Type B pancreatic cell (in vitro differentiated cells): ENCODE data around the gene FILIP1L. TPM values are rescaled to one million over a fixed set of nuclear protein-coding genes. Genes with fewer than 3 reads are reported as not detected.

Experiments used
- DNase-seq: peaks from one replicate; pipeline ENCODE4 v3.0.0; 2021; ENCODE audit warnings: mixed read lengths; ENCODE audit not compliant: unreplicated experiment; ENCODE audit errors: extremely low spot score
- H3K27ac Mint-ChIP-seq: 2 replicates; pipeline ENCODE4 v1.8.0; 2021; ENCODE audit warnings: mild to moderate bottlenecking, mixed read lengths
- H3K27me3 Mint-ChIP-seq: 2 replicates; pipeline ENCODE4 v1.8.0; 2021; ENCODE audit warnings: mixed read lengths
- H3K36me3 Mint-ChIP-seq: 2 replicates; pipeline ENCODE4 v1.8.0; 2021; ENCODE audit warnings: mixed read lengths
- H3K4me1 Mint-ChIP-seq: one replicate; pipeline ENCODE4 v1.8.0; 2021; ENCODE audit warnings: mixed read lengths; ENCODE audit not compliant: unreplicated experiment
- H3K4me3 Mint-ChIP-seq: 2 replicates; pipeline ENCODE4 v1.8.0; 2021; ENCODE audit warnings: mild to moderate bottlenecking, mixed read lengths
- H3K9me3 Mint-ChIP-seq: 2 replicates; pipeline ENCODE4 v1.8.0; 2021; ENCODE audit warnings: mixed read lengths
- total RNA-seq: library from RNA; stranded (reverse); gene quantifications from 2 replicates; pipeline ENCODE4 v1.2.1, GENCODE V29; 2021; ENCODE audit warnings: low replicate concordance
- TF ChIP-seq, protein P1 (sequence below): fragments of 200-600 bp; sonication (generic); conservative IDR thresholded peaks from 2 replicates; pipeline ENCODE4 v1.5.0; 2021; ENCODE audit warnings: antibody characterized with exemption, mild to moderate bottlenecking

FILIP1L gene
- total RNA-seq, 1 donor from 2014 or later: 30.6 TPM

DNA sequence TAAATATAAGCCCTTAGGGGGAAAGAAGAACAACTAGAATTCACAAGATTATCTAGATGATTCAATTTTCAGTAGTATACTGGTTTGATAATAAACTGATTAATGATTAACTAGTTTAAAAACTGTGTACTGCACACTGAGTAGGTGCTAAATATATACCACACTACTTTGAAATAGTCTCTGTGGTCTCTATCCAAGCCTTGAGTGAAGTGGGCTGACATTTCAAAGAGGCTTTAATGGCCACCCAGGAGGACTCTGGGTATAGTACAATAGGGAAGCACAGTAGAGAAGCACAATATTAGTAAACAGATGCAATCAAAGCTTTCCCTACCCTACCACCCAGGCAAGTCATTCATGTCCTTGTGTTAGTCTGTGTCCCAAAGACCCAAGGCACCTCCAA lies 46.7 kb downstream of the FILIP1L start:
- TF ChIP-seq, protein P1, sequence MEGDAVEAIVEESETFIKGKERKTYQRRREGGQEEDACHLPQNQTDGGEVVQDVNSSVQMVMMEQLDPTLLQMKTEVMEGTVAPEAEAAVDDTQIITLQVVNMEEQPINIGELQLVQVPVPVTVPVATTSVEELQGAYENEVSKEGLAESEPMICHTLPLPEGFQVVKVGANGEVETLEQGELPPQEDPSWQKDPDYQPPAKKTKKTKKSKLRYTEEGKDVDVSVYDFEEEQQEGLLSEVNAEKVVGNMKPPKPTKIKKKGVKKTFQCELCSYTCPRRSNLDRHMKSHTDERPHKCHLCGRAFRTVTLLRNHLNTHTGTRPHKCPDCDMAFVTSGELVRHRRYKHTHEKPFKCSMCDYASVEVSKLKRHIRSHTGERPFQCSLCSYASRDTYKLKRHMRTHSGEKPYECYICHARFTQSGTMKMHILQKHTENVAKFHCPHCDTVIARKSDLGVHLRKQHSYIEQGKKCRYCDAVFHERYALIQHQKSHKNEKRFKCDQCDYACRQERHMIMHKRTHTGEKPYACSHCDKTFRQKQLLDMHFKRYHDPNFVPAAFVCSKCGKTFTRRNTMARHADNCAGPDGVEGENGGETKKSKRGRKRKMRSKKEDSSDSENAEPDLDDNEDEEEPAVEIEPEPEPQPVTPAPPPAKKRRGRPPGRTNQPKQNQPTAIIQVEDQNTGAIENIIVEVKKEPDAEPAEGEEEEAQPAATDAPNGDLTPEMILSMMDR: no peak
- peaks cover 3% of the 10 kb centered on the region for H3K36me3 Mint-ChIP-seq
- peaks cover 5% of the 10 kb centered on the region for H3K4me1 Mint-ChIP-seq
- no peak overlapping the region for H3K27ac Mint-ChIP-seq
- no peaks in the 10 kb centered on the region for H3K9me3 Mint-ChIP-seq
- H3K4me3 Mint-ChIP-seq: no peak overlapping the region
- DNase-seq: no peak
- no peaks in the 10 kb centered on the region for H3K27me3 Mint-ChIP-seq

DNA sequence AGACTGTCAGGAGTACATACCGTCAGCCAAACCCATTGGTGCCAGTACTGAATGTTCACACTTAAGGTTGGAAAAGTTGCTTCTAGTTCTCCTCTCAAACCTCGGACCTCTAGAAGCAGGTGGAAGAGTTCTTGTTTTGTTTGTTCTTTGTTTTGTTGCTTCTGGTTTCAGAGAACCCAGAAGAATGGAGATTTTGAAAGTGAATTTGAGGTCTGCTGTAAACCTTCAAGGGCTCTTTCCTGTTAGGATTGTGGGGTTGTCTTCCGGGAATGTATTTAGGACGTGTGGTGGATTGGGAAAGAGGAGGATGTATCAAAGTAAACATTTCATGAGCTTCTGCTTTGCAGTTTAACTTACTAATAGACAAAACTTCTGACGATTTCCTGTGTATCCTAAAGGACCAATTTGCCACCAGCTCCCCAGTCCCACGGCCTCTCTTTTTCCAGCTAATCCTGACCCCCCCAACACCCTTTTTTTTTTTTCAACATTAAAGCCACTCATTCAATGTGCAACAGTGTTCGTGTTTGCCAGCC lies 50.3 kb downstream of the FILIP1L start:
- peaks cover 4% of the 10 kb centered on the region for H3K36me3 Mint-ChIP-seq
- H3K27ac Mint-ChIP-seq: no peak overlapping the region
- TF ChIP-seq, protein P1: no peak
- H3K4me3 Mint-ChIP-seq: no peak overlapping the region
- no peaks in the 10 kb centered on the region for H3K27me3 Mint-ChIP-seq
- H3K9me3 Mint-ChIP-seq: no peaks in the 10 kb centered on the region
- H3K4me1 Mint-ChIP-seq: peaks cover 3% of the 10 kb centered on the region
- no peak for DNase-seq

DNA sequence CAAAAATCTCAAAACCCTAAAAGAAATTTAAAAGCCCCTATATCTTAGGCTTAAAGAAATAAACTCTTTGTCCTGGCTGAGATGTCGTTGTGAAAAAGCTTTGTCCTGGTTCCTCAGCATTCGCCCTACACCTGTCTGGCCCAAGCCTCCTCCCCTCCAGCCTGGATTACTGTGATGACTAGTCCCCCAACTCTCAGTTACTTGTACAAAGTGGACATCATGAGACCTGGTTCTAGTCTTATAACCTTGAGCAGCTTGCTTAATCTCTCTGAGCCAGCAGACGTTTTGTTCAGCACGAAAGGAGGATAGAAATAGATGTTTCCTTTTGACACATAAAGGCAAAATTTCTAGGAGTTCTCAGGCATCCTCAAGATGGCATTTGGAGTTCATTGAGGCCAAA lies 51.6 kb downstream of the FILIP1L start:
- no peaks in the 10 kb centered on the region for H3K4me1 Mint-ChIP-seq
- peaks cover 4% of the 10 kb centered on the region for H3K36me3 Mint-ChIP-seq
- DNase-seq: no peak
- H3K27me3 Mint-ChIP-seq: no peaks in the 10 kb centered on the region
- no peaks in the 10 kb centered on the region for H3K9me3 Mint-ChIP-seq
- H3K4me3 Mint-ChIP-seq: no peak overlapping the region
- TF ChIP-seq, protein P1: no peak
- no peak overlapping the region for H3K27ac Mint-ChIP-seq

DNA sequence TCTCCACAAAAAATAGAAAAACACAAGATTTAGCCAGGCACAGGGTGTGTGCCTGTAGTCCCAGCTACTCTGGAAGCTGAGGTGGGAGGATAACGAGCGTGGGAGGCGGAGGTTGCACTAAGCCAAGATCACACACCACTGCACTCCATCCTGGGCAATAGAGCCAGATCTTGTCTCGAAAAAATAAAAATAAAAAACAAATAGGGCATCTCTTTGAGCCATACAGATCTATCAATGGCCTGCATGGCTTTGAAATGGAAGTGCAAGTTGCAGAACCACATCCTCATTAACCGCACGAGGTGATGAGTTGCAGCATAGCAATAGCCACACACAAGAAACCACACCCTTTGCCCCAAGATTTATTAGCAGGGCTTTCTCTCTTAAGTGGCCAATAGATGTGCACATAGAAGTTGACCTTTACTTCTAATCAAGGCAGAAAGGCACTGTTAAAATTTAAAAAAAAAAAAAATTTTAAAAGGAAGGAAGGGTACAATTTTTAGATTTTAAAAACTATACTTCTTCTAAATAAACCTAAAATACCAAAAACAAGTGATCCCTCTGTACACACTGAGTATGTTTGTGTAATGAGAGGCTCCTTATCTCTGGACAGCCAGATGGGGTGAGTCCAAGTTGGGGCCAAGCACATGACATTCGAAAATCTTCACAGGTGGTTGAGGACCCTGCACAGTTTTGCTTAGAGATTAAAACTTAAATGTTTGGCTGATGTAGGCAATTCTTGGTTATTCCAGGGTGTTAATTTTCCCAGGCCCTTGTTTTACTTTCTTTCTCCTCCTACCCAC lies 53.4 kb downstream of the FILIP1L start:
- H3K4me3 Mint-ChIP-seq: no peak overlapping the region
- no peaks in the 10 kb centered on the region for H3K4me1 Mint-ChIP-seq
- no peak overlapping the region for H3K27ac Mint-ChIP-seq
- no peaks in the 10 kb centered on the region for H3K9me3 Mint-ChIP-seq
- TF ChIP-seq, protein P1: no peak
- no peaks in the 10 kb centered on the region for H3K27me3 Mint-ChIP-seq
- no peak for DNase-seq
- H3K36me3 Mint-ChIP-seq: peaks cover 5% of the 10 kb centered on the region

DNA sequence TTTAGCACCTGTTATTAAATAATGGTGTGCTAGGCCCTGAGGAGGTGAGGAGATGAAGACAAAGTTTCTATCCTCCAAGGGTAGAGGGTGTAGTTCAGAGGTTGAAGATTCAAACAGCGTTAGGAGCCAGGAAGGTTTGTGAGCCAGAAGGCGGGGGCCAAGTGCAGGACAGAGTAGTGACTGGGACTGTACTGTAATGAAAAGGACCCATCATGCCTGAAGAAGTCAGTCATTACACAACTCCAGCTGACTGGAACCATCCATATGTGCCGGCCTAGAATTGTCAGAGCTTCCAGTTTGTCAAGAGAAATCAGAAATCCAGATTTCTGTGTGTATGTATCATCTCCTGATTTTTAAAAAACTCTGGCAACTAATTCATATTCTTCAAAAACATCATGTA lies 54.8 kb downstream of the FILIP1L start:
- Mint-ChIP-seq H3K9me3 (no peaks in the 10 kb centered on the region), H3K36me3 (peaks cover 7% of the 10 kb centered on the region), H3K4me1 (peaks cover 6% of the 10 kb centered on the region)

More for the DNA sequence above, 54.8 kb downstream of the FILIP1L start:
- TF ChIP-seq, protein P1: no peak
- Mint-ChIP-seq H3K27me3 (no peaks in the 10 kb centered on the region), H3K27ac (no peak overlapping the region), H3K4me3 (no peak overlapping the region)
- no peak for DNase-seq
